ENCODE measurements around the gene OSBP2. TPM values are rescaled to one million over a fixed set of nuclear protein-coding genes. Genes with fewer than 3 reads are reported as not detected.

The OSBP2 gene
- total RNA-seq, 1 experiment from 2014 or later: 6.2 TPM

DNA sequence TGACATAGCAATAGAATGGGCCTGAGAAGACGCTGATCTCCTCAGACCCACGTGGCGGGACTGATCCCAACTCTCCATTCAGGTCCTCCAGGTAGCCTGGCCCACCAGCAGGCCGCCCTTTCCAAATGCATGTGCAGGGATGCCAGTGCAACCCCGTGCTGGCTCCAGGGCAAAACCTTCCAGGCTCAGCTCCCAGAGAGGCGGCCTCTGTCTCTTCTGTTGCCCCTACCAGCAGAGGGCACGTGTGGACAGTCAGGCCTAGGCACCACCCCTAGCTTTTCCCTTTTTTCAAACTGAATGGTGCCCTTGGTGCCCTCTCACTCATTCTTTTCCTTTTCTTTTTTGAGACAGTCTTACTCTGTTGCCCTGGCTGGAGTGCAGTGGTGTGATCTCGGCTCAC, 121.7 kb downstream of the OSBP2 start:
- Histone ChIP-seq H3K27me3 (replicated peaks; ENCODE audit: control insufficient read depth, insufficient read depth, low read length) (no peaks in the 10 kb centered on the region), H3K36me3 (ENCODE audit: control insufficient read depth, insufficient read depth, low read length) (no peaks in the 10 kb centered on the region), H3K4me1 (no peaks in the 10 kb centered on the region), H3K9me3 (no peaks in the 10 kb centered on the region), H3K4me3 (ENCODE audit: low read depth, low read length) (no peak overlapping the region)
- intact Hi-C loops (cut with micrococcal nuclease; ENCODE audit: unreplicated experiment): no loop called here
- POLR2A ChIA-PET: no interaction called here
- Mint-ChIP-seq H3K27ac (ENCODE audit: unreplicated experiment) (no peak overlapping the region), H3K4me1 (ENCODE audit: low read depth, unreplicated experiment) (no peaks in the 10 kb centered on the region), H3K36me3 (ENCODE audit: insufficient read depth, unreplicated experiment) (peaks cover 6% of the 10 kb centered on the region), H3K4me3 (ENCODE audit: unreplicated experiment) (no peak overlapping the region), H3K27me3 (ENCODE audit: insufficient read depth, unreplicated experiment) (peaks cover 12% of the 10 kb centered on the region), H3K9me3 (ENCODE audit: unreplicated experiment) (no peaks in the 10 kb centered on the region)
- TF ChIP-seq, protein P1, sequence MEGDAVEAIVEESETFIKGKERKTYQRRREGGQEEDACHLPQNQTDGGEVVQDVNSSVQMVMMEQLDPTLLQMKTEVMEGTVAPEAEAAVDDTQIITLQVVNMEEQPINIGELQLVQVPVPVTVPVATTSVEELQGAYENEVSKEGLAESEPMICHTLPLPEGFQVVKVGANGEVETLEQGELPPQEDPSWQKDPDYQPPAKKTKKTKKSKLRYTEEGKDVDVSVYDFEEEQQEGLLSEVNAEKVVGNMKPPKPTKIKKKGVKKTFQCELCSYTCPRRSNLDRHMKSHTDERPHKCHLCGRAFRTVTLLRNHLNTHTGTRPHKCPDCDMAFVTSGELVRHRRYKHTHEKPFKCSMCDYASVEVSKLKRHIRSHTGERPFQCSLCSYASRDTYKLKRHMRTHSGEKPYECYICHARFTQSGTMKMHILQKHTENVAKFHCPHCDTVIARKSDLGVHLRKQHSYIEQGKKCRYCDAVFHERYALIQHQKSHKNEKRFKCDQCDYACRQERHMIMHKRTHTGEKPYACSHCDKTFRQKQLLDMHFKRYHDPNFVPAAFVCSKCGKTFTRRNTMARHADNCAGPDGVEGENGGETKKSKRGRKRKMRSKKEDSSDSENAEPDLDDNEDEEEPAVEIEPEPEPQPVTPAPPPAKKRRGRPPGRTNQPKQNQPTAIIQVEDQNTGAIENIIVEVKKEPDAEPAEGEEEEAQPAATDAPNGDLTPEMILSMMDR (IDR thresholded peaks at IDR 0.05; ENCODE audit: insufficient read depth in 1 of 2, low read depth in 1 of 2, low read length in 1 of 2, severe bottlenecking in 1 of 2, unreplicated experiment in 1 of 2): peak in 1 of 2 experiments; percentile 21
- CTCF ChIA-PET: no interaction called here
- DNase-seq: no peak
- BruUV-seq (replicated peaks): no TSS peak

DNA sequence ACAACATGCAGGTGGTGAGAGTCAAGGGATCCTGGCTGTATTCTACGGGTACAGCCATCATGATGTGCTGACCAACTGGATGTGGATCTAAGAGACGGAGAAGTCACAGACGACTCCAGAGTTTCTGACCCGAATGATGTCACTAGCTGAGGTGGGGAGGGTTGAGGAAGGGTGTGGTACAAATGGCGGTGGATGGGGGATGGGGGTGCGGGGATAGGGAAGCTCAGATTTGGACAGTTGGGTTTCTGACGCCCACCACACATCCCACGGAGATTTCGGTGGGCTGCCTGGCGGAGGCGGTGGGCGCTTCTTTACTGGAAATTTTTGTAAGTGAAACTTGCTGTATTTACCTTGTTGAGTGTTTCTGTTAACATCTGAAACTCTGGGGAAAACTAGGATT, 126.7 kb downstream of the OSBP2 start:
- no peak overlapping the region for H3K27ac Mint-ChIP-seq (ENCODE audit: unreplicated experiment)

DNA sequence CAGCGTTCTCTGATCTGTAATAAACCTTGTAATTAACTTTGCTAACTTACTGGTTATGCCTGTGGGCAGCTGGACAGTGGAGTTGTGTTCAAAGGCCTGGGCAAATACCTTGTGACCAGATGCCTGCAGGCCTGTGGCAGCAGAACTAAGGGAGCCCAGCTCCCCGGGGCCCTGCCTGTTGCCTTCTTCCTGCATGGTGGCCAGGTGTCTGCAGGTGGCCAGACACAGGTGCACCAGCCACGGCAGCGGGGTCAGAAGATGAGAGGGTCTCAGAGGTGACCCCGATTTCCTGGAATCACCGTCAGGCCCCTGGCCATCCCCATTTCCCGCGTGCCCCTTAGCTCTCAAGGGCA, 127.2 kb downstream of the OSBP2 start:
- Histone ChIP-seq H3K4me3 (ENCODE audit: low read depth, low read length) (peak overlapping the region; percentile 46), H3K27me3 (replicated peaks; ENCODE audit: control insufficient read depth, insufficient read depth, low read length) (no peaks in the 10 kb centered on the region), H3K9me3 (no peaks in the 10 kb centered on the region), H3K4me1 (peaks cover 8% of the 10 kb centered on the region; the same call in 1 of the 2 replicates), H3K36me3 (ENCODE audit: control insufficient read depth, insufficient read depth, low read length) (no peaks in the 10 kb centered on the region)
- no TSS peak for BruUV-seq (replicated peaks)
- CTCF ChIA-PET: interaction anchor here (1.0 to 1.5 kb wide), 2 partner anchors 19 to 58 kb away, joined by 3 to 5 read pairs; no protein-coding TSS in a partner anchor
- Mint-ChIP-seq H3K27ac (ENCODE audit: unreplicated experiment) (no peak overlapping the region), H3K4me1 (ENCODE audit: low read depth, unreplicated experiment) (no peaks in the 10 kb centered on the region), H3K36me3 (ENCODE audit: insufficient read depth, unreplicated experiment) (peaks cover 6% of the 10 kb centered on the region), H3K27me3 (ENCODE audit: insufficient read depth, unreplicated experiment) (peaks cover 19% of the 10 kb centered on the region), H3K4me3 (ENCODE audit: unreplicated experiment) (peak overlapping the region; percentile 67), H3K9me3 (ENCODE audit: unreplicated experiment) (no peaks in the 10 kb centered on the region)
- POLR2A ChIA-PET: interaction anchor here (1.7 kb wide), 1 partner anchor 100 kb away, joined by 3 read pairs; no protein-coding TSS in a partner anchor
- TF ChIP-seq, protein P1 (IDR thresholded peaks at IDR 0.05; ENCODE audit: insufficient read depth in 1 of 2, low read depth in 1 of 2, low read length in 1 of 2, severe bottlenecking in 1 of 2, unreplicated experiment in 1 of 2): no peak
- intact Hi-C loops (cut with micrococcal nuclease; ENCODE audit: unreplicated experiment): no loop called here
- DNase-seq: no peak

More for the DNA sequence above, 126.7 kb downstream of the OSBP2 start:
- no peak for DNase-seq
- Mint-ChIP-seq H3K4me1 (ENCODE audit: low read depth, unreplicated experiment) (no peaks in the 10 kb centered on the region), H3K36me3 (ENCODE audit: insufficient read depth, unreplicated experiment) (peaks cover 6% of the 10 kb centered on the region), H3K27me3 (ENCODE audit: insufficient read depth, unreplicated experiment) (peaks cover 19% of the 10 kb centered on the region), H3K4me3 (ENCODE audit: unreplicated experiment) (peak overlapping the region; percentile 53), H3K9me3 (ENCODE audit: unreplicated experiment) (no peaks in the 10 kb centered on the region)
- TF ChIP-seq, protein P1 (IDR thresholded peaks at IDR 0.05; ENCODE audit: insufficient read depth in 1 of 2, low read depth in 1 of 2, low read length in 1 of 2, severe bottlenecking in 1 of 2, unreplicated experiment in 1 of 2): no peak
- no TSS peak for BruUV-seq (replicated peaks)
- POLR2A ChIA-PET: interaction anchor here (1.7 kb wide), 1 partner anchor 101 kb away, joined by 3 read pairs; no protein-coding TSS in a partner anchor
- no peaks in the 10 kb centered on the region for H3K9me3 ChIP-seq
- CTCF ChIA-PET: interaction anchor here (1.0 to 1.5 kb wide), 2 partner anchors 18 to 57 kb away, joined by 3 to 5 read pairs; no protein-coding TSS in a partner anchor
- no peaks in the 10 kb centered on the region for H3K36me3 ChIP-seq (ENCODE audit: control insufficient read depth, insufficient read depth, low read length)
- intact Hi-C loops (cut with micrococcal nuclease; ENCODE audit: unreplicated experiment): no loop called here
- H3K4me1 ChIP-seq: peaks cover 8% of the 10 kb centered on the region; the same call in 1 of the 2 replicates
- H3K4me3 ChIP-seq (ENCODE audit: low read depth, low read length): no peak overlapping the region
- no peaks in the 10 kb centered on the region for H3K27me3 ChIP-seq (replicated peaks; ENCODE audit: control insufficient read depth, insufficient read depth, low read length)
